Muscle of arm (tissue), 12 donors: ENCODE measurements around the gene PCSK4. TPM values are rescaled to one million over a fixed set of nuclear protein-coding genes. Genes with fewer than 3 reads are reported as not detected.
"Not testable (repeated sequence)": the region's sequence is repeated elsewhere in the genome, so short reads cannot be mapped to it uniquely, and the experiment has no call there.

Source experiments
- DNase-seq: peaks from one replicate; pipeline ENCODE4 v3.0.0-alpha.2; 2013
- polyA plus RNA-seq, 12 donors: library from polyadenylated mRNA; unstranded; fragments of 120-200 nt; gene quantifications; one replicate each; pipeline ENCODE4 v1.2.1, GENCODE V29; 2013; ENCODE audit not compliant: insufficient read length in 12 of 12

The PCSK4 gene
- polyA plus RNA-seq, 12 donors = 0.52 to 3.3 (median 0.79) TPM; not detected in 2

DNA sequence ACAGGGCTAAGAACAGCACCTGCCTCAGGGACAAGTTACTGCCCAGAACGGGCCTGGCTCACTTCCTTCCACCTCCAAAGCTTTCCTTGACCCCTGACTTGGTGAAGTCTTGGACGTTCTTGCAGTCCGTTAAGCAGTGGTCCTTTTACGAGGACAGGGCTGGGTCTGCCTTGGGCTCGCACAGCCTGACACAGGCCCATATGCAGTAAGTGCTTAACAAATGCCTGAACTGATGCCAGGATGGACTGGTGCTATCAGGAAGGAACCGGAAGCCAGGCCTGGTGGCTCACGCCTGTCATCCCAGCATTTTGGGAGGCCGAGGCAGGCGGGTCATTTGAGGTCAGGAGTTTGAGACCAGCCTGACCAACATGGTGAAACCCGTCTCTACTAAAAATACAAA, 31.9 kb upstream of the PCSK4 start:
- DNase-seq = no peak

DNA sequence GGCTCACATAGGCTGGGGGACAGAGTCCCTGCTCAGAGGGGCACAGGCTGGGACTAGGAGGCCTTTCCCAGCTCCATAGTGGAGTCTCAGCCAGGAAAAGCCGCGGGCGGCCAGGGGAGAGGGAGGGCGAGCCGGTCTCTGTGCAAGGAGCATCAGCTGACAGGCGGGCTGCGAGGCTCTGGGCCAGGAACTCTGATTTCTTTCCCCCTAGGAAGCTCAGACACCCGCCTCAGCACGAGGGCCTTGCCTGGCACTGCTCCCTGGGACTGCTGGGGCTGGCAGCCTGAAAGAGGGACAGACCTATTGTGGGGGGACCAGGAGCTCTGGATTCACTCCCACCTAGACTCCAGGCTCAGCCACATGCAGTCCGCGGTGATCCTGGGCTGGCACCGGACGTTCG, 31.5 kb upstream of the PCSK4 start:
- DNase-seq = no peak

DNA sequence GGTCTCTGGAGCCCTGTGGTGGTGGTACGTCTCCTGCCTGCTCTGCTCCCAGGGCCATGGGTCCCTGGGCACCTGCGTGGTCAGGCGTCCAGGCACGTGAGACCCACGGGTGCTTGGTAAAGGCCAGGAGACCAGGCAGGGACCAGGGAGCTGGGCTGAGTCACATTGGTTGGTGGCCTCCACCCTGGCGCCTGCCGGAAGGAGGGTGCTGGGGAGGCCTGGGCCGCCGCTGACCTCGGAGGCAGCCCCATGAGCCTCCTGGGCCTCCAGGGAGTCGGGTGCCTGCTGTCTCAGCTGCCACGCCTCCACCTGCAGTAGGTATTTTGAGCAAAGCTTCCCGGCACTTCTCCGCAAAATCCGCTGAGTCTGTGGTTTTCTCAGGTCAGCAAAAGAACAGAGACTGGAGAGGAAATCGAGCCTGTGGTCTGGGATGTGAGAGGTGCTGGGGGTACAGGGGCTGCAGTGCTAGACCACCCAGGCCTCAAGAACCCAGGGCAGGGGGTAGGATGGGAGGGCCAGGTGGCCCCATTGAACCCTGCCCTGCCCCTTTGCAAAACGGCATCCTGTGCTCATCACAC, 30.1 kb upstream of the PCSK4 start:
- no peak for DNase-seq

DNA sequence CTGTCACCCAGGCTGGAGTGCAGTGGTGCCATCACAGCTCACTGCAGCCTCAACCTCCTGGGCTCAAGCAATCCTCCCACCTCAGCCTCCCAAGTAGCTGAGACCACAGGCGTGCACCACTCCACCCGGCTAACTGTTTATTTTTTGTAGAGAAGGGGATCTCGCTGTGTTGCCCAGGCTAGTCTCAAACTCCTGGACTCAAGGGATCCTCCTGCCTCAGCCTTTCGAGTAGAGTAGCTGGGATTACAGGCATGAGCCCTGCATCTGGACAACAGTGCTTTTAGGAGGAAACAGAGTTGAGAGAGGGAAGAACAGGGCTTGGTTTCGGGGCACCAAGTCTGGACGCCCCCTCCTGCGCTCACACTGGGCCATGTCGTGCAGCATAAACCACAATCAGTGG, 29.7 kb upstream of the PCSK4 start:
- DNase-seq = not testable (repeated sequence)

DNA sequence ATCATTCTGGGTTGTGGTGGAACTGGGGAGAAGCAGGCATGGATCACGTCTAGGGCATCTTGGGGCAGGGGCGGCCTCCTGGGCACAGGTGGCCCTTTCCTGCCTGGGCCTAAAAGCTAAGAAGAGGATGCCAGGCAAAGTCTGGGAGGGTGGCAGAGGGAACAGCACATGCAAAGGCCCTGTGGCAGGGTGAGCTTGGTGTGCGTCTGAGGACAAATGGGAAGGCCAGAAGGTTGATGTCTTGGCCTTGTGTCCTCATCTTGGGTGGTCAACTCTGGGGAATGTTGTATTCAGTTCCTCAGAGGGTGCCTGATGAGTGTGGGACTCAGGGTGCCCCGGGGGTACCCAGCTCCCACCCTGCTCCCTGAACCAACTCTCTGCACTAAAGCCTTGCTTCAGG, 28.3 kb upstream of the PCSK4 start:
- DNase-seq = no peak

DNA sequence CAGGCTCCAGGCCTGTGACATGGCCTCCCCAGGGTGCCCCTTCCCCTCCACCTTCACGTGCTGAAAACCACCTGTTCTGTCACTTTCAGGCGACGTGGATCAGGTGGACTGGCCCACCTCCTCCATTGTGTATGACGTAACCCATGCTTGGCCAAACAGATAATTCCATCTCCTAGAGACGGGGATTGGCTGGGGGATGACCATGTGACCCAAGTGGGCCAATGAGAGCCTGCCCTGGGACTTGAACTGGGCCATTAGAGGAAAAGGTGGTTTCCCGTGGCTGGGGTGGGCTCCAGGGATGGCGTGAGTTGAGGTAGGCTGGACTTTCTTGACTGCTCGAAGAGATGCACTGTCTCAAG, 26.2 kb upstream of the PCSK4 start:
- DNase-seq = no peak

DNA sequence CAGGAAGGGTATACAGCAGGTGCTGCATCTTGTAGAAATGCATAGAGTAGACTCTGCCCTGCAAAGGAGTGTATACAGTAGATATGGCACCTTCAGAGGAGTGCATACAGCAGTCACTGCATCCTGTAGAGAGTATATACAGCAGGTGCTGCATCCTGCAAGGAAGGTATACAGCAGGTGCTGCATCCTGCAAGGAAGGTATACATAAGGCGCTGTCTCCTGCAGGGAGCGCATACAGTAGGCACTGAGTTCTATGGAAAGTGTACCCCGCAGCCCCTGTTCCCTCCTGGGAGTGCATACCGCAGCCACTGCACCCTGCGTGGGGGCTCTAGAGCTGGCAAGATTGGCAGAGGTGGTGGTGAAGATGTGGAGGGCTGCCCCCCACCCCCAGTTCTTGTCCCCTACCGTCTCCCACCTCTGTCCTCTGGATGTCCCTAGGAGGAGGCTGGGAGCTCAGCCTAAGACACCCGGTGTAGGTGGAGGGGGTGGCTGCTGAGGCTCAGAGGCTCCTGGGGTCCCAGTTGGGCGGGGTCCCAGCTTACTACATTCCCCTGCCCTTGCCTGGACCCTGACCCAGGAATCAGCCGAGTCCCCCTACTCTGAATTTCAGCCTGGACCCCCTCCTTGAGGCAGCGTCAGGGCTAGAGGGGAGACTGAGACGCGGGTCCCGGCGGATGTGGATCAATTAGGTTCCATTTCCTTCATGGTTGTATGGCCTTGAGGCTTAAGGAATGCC, 25.0 kb upstream of the PCSK4 start:
- no peak for DNase-seq

DNA sequence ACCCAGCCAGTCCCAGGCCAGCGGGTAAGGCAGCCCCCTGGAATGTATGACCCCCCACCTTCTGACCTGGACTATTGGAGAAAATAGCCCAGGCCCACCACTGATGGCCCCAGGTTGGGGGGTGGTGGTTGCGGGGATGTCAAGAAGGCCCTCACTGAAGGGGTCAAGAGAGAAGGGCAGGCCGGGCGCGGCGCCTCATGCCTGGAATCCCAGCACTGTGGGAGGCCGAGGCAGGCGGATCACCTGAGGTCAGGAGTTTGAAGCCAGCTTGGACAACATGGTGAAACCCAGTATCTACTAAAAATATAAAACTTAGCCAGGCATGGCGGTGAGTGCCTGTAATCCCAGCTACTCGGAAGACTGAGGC, 24.1 kb upstream of the PCSK4 start:
- no peak for DNase-seq

DNA sequence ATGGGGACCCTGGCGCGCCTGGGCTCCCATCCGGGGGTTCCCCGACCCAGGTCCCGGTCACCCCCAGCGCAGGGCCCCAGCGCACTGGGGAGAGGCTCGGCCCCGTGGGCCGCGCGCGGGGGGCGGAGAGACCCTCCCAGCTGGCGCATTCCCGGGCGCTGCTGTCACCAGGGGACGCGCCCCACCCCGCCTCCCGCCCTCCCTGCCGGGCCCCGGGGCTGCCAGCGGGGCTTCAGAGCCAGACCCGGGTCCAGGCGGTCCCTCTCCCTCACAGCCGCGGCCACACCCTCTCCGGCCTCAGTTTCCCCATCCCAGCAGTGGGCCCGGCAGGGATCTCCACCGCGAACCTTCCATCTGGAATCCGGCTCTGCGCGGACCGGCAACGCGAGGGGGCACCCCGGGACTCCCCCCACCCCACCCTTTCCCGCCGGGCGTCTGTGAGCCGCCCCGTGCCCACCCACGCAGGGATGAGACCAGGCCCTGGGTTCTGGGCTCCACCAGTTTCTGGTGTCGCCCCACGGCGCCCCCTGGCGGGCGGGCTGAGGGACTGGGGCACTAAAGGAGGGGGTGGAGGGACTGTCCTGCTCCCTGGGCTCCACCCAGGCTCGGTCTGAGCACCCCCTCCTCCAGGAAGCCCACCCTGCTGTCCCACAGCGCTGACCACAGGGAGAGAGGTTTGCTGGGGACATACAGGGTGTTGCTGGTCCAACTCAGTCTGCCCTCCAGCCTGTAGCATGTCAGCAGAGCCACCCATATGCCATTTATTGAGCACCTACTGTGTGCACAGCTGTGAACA, 23.5 kb upstream of the PCSK4 start:
- DNase-seq = no peak

DNA sequence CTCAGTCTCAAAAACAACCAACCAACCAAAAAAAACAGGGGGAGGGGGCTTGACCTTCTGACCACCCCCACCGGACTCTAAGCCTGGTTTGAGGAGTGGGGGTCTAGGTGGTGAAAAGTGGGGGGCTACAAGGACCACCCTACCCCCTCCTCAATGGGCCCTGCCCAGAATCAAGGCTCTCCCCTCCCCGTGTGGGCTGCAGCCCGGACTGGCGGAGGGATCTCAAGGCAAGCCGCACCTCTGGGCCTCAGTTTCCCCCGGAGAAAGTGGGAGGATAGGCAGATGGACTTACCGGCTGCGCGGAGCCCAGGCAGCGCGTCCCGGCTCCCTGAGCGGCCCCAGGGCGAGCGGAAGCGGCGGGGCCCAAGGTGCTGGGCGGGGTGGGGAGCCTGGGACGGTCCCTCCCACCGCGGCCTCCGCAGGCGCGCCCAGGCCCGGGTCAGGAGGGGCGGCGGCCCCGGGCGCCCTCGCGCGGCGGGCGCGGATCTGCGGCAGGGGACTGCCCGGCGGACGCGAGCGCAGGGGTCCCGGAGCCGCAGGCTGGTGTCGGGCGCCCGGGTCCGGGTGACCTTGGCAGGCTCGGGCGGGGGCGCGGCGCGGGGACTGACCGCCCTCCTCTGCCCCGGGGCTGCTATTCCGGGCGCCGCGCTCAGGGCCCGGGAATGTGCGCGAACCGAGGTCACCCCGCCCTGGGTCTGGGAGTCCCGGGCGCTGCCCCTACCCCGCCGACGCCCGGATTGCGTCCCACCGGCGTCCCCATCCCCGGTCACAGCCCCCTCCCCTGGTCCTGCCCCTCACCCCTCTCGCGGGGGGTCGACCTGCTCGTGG, 22.7 kb upstream of the PCSK4 start, which contains the start of gene ADAMTSL5:
Gene ADAMTSL5, minus strand, starts transcription at position 349 of the 828 bp plus-strand sequence. CDS start 2,076 bp downstream, outside the sequence.
- no peak for DNase-seq

DNA sequence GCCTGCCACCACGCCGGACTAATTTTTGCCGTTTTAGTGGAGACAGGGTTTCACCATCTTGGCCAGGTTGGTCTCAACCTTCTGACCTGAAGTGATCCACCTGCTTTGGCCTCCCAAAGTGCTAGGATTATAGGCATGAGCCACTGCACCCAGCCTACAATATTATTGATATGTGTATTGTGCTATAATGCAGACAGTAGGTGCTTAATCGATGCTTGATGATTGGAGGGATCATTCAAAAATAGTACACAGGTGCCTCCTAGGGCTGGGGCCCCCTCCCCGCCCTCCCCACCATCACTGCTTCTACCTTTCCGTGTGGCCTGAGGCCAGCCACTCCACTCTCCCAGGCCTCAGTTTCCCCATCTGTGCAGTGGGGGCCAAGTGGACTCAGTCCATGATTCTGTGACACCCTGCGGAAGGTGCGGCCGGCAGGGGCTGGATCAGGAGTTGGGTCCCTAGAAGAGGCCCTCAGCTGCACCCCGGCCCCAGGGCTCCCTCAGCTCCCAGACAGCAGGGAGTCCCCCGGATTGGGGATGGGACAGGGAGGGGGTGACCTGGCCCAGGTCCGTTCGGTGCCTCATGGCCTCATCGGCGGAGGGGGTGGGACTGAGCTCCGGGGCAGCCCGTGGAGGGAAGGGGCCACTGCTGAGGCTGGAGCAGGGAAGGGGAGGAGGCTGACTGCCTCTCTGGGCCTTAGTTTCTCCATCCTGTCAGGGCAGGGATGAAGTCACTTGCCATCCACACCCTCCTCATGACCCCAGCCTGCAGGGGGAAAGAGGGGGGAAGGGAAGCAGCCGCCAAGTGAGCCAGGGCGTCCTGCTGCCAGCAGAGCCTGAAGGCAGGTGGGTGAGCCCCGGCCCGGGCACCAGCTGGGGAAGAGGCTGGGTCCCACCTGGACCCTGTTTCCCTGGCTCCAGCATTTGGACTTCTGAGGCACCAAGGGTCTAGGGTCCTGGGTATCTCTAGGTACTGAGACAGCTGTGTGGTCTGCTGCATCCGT, 21.5 kb upstream of the PCSK4 start:
- DNase-seq = no peak

DNA sequence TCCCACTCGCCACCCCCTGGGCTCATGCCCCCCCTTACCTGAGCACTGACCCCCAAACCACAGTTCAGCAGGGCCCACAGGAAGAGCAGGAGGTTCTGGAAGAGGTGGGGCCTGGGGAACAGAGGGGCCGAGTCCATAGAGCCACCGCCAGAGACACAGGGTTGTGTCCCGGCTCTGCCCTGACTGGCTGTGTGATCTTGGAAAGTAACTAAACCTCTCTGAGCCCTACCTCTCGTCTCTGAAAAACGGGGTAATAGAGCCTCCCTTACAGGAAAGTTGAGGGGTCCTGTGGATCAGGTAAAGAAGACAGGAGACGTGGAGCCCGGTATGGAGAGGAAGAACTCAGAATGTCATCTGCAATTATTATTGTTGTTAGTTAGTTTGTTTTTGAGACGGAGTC, 20.7 kb upstream of the PCSK4 start:
- DNase-seq = no peak

DNA sequence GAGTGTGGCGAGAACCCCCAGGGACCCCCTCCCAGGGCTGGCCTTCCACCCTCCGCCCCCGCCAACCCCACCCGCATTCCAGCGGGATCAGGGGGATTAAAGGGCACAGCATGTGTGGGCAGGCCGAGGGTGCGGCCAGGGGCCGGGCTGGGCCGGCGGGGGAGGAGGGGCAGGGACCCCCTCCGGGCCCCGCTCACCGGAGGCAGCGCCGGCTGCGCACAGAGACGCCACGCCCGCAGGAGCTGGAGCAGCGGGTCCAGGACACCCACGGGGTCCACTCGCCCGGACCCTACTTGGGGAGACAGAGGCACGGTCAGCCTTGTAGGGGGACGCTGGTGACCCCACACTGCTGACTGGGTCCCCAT, 20.3 kb upstream of the PCSK4 start:
- DNase-seq = no peak

DNA sequence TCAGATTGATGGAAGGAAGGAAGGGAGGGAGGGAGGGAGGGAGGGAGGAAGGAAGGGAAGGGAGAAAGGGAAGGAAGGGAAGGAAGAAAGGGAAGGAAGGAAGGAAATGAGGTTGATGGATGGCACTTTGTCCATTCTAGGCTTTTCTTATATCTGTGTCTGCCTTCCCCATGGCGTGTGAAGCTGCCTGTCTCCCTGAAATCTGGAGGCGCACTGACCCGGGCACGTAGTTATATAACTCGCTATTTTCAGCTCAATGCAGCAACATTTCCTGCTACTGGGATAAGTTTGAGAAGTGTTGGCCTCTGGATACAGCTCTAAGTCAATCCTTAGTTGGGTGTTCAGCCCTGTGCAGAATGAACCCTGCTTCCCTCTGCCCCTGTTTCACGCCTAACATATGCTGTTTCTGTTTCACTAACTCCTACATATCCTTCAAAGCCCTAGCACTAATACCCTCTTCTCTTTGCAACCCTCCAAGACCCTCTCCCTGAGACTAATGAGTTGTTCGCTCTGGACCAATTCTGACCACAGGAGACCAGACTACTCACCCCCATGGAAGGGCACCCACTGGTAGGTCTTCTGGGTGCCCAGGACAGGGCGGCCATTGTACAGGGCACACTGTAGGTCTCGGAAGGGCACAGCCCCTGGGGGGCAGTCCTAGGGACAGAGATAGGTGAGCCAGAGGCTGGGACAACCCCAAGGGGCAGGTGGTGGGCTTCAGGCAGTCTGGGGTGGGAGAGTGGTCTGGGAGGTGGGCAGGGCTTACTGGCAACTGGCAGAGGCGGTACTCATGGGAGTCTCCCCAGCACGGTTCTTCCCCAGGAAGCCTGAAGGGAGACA, 19.7 kb upstream of the PCSK4 start:
- DNase-seq = no peak

DNA sequence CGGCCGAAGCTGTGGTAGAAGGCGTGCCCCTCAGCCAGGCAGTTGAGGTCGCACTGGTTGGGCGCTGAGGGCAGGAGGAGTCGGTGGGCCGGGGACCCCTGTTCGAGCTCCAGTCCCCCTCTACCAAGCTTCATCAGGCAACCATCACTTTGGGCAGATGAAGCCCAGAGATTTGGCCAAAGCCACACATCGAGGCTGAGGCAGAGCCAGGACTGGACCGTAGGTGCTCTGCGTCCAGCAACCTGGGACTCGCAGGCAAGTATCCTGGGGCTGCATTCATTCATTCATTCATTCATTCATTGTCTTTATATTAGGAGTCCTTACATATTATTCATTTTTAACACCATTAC, 18.3 kb upstream of the PCSK4 start:
- no peak for DNase-seq

DNA sequence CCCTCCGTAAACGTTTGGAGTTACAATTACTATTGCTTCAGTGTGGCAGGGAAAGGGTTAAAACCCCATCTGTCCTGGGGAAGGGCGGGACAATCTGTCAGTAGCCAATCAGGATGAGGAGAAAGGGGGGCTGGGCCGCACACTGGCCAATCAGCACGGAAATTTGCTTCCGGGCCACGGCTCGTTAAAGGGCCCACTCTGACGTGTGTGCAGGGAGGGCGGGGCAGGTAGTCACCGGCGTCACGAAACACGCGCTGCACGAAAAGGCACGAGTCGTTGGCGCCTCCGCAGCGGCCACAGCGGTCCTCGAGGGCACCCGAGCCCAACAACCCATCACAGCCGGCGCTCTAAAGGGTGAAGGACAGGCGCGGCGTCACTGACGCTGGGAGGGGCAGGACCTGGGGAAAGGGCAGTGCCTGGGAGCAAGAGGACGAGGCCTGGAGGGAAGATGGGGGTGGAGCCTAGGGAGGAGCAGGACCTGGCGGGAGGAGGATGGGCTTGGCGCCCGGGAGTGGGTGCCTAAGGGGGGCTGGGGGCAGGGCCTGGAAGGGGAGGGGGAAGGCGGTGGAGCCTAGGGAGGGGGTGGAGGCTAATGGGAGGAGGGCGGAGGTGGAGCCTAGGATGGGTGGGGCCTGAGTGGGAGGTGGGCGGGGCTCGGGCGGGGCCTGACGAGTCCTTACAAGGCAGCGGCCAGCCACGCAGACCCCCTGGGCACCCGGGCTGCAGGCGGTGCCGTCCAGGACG, 17.8 kb upstream of the PCSK4 start:
- DNase-seq = peak; percentile 96

DNA sequence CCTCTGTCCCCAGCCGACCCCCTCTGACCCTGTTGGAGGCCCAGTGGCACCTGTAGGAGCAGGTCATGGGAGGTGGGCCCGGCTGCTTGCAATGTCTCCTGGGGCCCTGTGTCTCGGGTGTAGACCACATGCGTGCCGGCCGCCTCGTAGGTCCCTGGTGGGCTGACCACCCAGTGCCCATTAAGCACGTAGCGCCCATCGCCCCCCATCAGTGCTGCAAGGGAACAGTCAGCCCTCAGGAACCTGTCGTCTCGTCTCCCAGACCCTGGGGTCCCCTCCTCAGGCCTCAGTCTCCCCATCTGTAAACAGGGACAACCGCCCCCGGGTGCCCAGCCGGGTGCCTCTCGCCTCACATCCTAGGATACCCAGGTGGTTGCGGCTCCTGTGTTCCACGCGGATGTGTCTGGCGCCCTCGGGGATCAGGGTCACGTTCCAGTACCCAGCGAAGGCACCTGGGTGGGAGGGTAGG, 17.1 kb upstream of the PCSK4 start:
- DNase-seq = no peak

DNA sequence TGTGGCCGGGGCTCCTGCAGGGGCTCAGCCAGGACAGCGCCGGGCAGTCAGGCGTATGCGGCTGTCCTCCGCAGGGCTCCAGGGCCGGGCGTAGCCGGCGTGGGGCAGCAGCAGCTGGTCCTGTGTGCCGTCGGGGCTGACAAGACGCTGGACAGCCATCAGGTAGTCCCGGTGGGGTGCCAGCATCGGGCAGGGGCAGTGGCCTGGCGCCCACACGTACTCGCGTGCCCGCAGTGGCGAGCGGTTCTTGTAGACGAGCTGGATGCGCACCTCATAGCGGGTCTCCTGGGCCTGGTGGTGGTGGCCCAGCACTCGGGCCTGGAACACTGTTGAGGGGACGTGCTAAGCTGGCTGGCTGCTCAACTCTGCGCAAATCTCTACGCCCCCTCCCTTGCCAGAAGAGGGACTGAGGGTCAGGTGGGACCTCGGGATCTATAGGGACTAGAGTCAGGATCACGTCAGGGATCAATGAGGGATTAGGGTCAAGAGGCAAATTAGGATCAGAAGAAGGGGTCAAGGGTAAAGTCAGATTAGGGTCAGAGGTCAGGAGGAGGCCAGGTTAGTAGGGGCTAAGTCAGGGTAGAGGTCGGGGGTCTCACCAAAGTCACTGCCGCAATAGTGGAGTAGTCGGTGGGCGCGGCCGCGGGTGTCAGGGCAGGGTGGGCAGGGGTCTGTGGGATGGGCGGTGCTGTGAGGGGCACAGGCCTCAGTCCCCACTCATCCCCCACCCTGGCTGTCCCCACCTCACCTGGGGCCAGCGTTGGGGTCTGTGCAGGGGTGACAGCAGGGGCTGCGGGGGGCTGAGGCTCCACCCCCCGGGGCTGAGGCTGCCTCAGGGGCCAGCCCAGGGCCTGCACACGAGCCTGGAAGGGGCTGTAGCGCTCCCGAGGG, 16.1 kb upstream of the PCSK4 start:
- no peak for DNase-seq
